NT2/D1 (cell line): ENCODE results near the gene PHF5A.

Experiments used
- DNase-seq: peaks from one replicate; pipeline ENCODE4 v3.0.0-alpha.2; 2011; ENCODE audit warnings: low read depth, low spot score
- H3K27me3 ChIP-seq: 2 replicates; pipeline ENCODE4 v1.6.0; 2011; ENCODE audit warnings: mild to moderate bottlenecking; ENCODE audit not compliant: insufficient read length, insufficient read depth
- H3K36me3 ChIP-seq: 2 replicates; pipeline ENCODE4 v1.6.1; 2011; ENCODE audit warnings: mild to moderate bottlenecking, low read length, mixed read lengths; ENCODE audit not compliant: insufficient read depth, insufficient read length
- H3K4me1 ChIP-seq: 2 replicates; pipeline ENCODE4 v1.5.1; 2011; ENCODE audit not compliant: insufficient read depth, insufficient read length
- H3K4me3 ChIP-seq: 2 replicates; pipeline ENCODE4 v1.5.1; 2011; ENCODE audit warnings: low read depth; ENCODE audit not compliant: insufficient read length
- H3K9ac ChIP-seq: 2 replicates; pipeline ENCODE4 v1.6.0; 2011; ENCODE audit warnings: low read depth; ENCODE audit not compliant: insufficient read length
- H3K9me3 ChIP-seq: 2 replicates; pipeline ENCODE4 v1.5.1; 2011; ENCODE audit warnings: mild to moderate bottlenecking, low read length; ENCODE audit not compliant: insufficient read depth
- SUZ12 ChIP-seq: IDR thresholded peaks from 2 replicates; pipeline ENCODE4 v1.6.1; 2011; ENCODE audit not compliant: insufficient read length, insufficient read depth; ENCODE audit errors: extremely low read depth
- YY1 ChIP-seq: IDR thresholded peaks from 2 replicates; pipeline ENCODE4 v1.6.1; 2011; ENCODE audit not compliant: insufficient read length, insufficient read depth
- ZNF274 ChIP-seq: IDR thresholded peaks from 2 replicates; pipeline ENCODE4 v1.6.1; 2011; ENCODE audit warnings: mild to moderate bottlenecking, low read depth, low read length

PHF5A gene

DNA sequence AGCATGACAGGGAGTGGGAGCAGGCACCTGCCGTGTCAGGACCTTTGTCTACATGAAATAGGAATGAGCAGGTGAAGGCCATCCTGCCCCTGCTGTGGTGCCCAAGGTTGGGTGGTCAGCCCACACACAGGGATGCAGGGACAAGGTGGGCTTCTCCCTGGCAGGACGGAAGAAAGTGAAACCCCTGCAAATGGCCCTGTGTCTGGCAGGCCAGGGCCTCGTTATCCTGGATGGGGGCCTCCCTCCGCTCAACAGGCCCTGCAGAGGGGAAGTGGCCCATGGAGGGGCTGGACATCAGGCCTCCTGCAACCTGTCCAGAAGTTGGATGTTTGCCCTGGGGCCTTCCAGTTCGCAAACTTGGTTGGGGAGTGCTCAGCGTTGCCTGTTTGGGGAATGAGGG, 36.8 kb downstream of the PHF5A start:
- no peak overlapping the region for H3K9ac ChIP-seq
- H3K27me3 ChIP-seq = no peaks in the 10 kb centered on the region
- no peaks in the 10 kb centered on the region for H3K9me3 ChIP-seq
- H3K4me1 ChIP-seq = peaks cover 2% of the 10 kb centered on the region
- TF ChIP-seq SUZ12 = no peak
- TF ChIP-seq YY1 = no peak
- no peak for TF ChIP-seq ZNF274
- H3K36me3 ChIP-seq = peaks cover 34% of the 10 kb centered on the region
- DNase-seq = no peak
- H3K4me3 ChIP-seq = no peak overlapping the region

DNA sequence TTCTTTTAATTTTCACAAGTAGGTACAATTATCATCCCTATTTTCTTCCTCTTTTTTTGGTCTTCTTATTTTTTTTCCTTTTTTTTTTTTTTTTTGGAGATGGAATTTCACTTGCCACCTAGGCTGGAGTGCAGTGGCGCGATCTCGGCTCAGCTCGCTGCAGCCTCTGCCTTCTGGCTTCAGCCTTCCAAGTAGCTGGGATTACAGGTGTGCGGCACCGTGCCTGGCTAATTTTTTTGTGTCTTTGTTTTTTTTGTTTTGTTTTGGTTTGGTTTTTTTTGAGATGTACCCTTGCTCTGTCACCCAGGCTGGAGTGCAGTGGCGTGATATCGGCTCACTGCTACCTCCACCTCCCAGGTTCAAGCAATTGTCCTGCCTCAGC, 38.5 kb downstream of the PHF5A start:
- no peak for DNase-seq
- peaks cover 2% of the 10 kb centered on the region for H3K4me1 ChIP-seq
- H3K9ac ChIP-seq = no peak overlapping the region
- H3K9me3 ChIP-seq = no peaks in the 10 kb centered on the region
- peaks cover 18% of the 10 kb centered on the region for H3K36me3 ChIP-seq
- no peak for TF ChIP-seq ZNF274
- TF ChIP-seq YY1 = no peak
- no peak for TF ChIP-seq SUZ12
- no peak overlapping the region for H3K4me3 ChIP-seq
- no peaks in the 10 kb centered on the region for H3K27me3 ChIP-seq

DNA sequence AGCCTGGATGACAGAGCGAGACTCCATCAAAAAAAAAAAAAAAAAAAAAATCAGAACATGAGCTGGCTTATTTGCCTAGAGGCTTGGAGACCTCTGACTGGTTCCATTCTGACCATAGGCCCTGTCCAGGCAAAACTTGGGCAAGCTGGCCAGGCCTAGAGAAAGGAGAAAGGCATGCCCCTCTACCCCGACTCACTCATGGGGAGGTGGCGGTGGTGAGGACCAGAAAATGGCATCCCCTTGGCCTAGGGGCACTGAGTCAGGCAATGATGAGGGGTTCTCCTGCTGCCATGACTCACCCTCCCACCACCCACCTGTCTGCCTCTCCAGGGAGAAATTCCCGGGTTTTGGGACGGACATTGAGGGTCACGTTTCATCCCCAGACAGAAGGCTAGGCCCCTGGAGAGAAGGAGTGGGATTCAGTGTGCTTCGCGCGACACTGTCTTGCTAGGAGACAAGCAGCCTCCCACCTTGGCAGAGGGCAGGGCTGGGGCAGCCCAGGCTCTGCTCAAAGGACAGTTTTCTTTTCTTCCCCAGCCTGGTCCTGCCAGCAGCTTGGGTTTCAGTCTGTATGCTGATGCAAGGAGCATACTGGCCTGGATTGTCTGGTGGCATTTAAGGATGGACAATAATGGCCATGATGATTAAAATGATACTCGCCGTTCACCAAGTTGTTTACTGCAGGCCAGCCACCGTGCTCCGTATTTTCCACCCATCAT, 39.1 kb downstream of the PHF5A start:
- Histone ChIP-seq H3K27me3 (no peaks in the 10 kb centered on the region), H3K36me3 (peaks cover 13% of the 10 kb centered on the region), H3K4me1 (peaks cover 2% of the 10 kb centered on the region), H3K9ac (no peak overlapping the region), H3K9me3 (no peaks in the 10 kb centered on the region), H3K4me3 (no peak overlapping the region)
- no peak for TF ChIP-seq YY1
- no peak for DNase-seq

DNA sequence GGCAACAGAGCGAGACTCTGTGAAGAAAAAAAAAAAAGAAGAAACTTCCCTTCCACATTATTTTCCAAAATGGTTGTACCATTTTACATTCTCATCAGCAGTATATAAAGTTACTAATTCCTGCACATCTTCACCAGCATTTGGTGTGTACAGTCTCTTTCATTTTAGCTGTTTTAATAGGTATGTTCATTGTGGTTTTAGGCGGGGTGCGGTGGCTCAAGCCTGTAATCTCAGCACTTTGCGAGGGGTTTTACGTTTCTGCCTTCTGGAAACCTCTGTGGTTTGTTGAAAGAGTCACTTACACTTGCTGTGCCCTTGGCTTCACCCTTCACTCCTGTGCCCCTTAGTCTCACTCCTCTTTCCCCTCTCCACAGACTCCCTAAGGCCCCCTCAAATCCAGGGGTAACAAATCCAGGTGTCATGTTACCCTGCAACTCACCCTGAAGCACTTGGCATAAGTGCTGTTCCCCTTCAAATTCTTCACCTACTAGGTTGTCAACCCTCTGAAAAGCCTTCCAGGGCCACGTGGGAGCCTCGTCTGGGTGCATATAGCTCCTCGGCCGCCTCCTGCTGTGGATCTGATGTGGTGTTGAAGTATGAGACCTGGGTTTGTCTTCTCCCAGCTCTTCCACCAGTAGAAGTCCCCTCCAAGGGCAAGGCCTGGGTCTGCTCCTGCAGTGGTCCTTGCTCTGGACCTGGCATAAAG, 42.7 kb downstream of the PHF5A start:
- Histone ChIP-seq H3K4me3 (no peak overlapping the region), H3K27me3 (no peaks in the 10 kb centered on the region), H3K36me3 (peaks cover 10% of the 10 kb centered on the region), H3K9me3 (no peaks in the 10 kb centered on the region), H3K4me1 (peaks cover 2% of the 10 kb centered on the region), H3K9ac (no peak overlapping the region)
- TF ChIP-seq SUZ12 (no peak), YY1 (no peak)
- DNase-seq = no peak

DNA sequence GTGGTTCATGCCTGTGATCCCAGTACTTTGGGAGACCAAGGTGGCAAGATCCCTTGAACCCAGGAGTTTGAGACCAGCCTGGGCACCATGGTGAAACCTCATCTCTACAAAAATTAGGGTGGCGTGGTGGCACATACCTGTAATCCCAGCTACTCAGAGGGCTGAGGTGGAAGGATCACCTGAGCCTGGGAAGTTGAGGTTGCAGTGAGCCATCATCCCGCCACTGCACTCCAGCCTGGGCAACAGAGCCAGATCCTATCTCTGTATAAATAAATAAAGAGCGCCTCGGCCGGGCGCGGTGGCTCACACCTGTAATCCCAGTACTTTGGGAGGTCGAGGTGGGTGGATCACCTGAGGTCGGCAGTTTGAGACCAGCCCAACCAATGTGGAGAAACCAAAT, 49.8 kb downstream of the PHF5A start:
- no peak for DNase-seq
- Histone ChIP-seq H3K4me1 (peaks cover 6% of the 10 kb centered on the region), H3K27me3 (no peaks in the 10 kb centered on the region), H3K36me3 (peaks cover 6% of the 10 kb centered on the region), H3K9ac (no peak overlapping the region), H3K9me3 (no peaks in the 10 kb centered on the region), H3K4me3 (no peak overlapping the region)
- TF ChIP-seq SUZ12 (no peak), YY1 (no peak), ZNF274 (no peak)

DNA sequence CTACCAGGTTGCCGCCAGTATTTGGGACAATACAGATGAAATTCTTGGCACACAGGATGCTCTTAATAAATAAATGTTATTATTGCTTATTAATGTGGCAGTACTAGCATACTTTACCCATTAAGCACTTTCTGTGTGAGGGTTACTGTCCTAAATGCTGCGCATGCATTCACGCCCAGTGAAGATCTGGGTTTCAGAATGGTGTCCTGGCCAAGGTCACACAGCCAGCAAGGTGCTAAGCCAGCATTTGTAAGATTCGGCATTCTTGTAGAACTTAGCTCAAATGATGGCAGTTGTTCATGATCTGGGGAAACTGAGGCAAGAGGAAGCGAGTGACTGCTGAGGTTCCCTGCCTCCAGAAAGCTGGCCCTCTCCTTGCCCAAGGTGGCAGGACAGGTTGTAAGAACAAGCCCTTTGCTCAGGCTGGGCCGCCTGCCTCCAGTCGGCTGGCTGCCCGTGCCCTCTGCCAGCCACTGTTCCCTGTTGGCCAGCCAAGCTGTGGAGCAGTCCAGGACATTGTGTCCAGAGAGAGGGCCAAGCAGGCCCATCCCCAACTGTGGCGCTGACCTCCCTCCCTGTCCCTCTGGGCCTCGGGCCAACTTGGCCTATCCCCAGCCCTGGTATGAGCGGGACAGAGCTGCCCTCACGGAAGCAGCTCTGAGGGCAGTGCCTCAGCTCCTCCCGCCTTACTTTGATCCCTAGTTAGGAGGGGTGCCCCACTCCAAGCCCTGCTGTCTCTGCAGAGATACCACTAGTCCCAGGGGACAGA, 50.7 kb downstream of the PHF5A start:
- H3K36me3 ChIP-seq = peaks cover 3% of the 10 kb centered on the region
- H3K9me3 ChIP-seq = no peaks in the 10 kb centered on the region
- H3K27me3 ChIP-seq = no peaks in the 10 kb centered on the region
- no peak for DNase-seq
- no peak overlapping the region for H3K9ac ChIP-seq
- H3K4me1 ChIP-seq = peaks cover 6% of the 10 kb centered on the region
- TF ChIP-seq SUZ12 (no peak), ZNF274 (no peak), YY1 (no peak)
- H3K4me3 ChIP-seq = no peak overlapping the region

DNA sequence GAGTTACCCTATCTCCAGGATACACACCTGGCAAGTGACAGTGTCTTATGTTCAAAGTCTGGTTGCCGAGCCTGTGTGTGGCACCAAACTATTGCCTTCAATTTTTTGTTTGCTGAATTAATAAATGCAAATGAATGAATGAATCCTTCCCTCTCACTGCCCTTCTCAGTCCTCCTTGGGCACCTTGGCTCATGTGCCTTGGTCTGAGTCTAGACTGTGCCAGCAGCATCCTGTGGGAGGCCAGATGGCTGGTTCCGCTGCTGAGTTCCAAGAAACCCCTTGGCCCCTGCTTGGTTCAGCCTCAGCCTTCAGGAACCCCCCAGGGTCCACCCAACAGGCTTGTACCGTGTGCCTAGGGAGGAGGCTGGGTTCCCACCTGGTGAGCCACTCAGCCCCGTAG, 52.9 kb downstream of the PHF5A start:
- TF ChIP-seq ZNF274 = no peak
- TF ChIP-seq SUZ12 = no peak
- TF ChIP-seq YY1 = no peak
- Histone ChIP-seq H3K4me1 (peaks cover 12% of the 10 kb centered on the region), H3K9me3 (no peaks in the 10 kb centered on the region), H3K27me3 (no peaks in the 10 kb centered on the region), H3K36me3 (peaks cover 3% of the 10 kb centered on the region), H3K4me3 (no peak overlapping the region), H3K9ac (no peak overlapping the region)
- DNase-seq = no peak
